Keratinocyte (primary cell): ENCODE data around the gene AOPEP.

ENCODE experiments used
- EZH2 ChIP-seq: IDR thresholded peaks from one replicate; pipeline ENCODE4 v1.6.1; 2012; ENCODE audit warnings: inconsistent platforms, mild to moderate bottlenecking, low read length, moderate library complexity
- TF ChIP-seq, protein P1 (sequence below), 3 experiments: IDR thresholded peaks in 1 of 3; conservative IDR thresholded peaks in 1 of 3; optimal IDR thresholded peaks in 1 of 3; 2 replicates in 2 of 3; 3 replicates in 1 of 3; pipeline versions ENCODE3 to v1.5.1; 2011; ENCODE audit warnings: low read length in 3 of 3, mild to moderate bottlenecking in 3 of 3, moderate library complexity in 2 of 3, control low read depth in 1 of 3, inconsistent platforms in 1 of 3; ENCODE audit not compliant: insufficient read depth in 2 of 3; ENCODE audit errors: extremely low read depth in 1 of 3

DNA sequence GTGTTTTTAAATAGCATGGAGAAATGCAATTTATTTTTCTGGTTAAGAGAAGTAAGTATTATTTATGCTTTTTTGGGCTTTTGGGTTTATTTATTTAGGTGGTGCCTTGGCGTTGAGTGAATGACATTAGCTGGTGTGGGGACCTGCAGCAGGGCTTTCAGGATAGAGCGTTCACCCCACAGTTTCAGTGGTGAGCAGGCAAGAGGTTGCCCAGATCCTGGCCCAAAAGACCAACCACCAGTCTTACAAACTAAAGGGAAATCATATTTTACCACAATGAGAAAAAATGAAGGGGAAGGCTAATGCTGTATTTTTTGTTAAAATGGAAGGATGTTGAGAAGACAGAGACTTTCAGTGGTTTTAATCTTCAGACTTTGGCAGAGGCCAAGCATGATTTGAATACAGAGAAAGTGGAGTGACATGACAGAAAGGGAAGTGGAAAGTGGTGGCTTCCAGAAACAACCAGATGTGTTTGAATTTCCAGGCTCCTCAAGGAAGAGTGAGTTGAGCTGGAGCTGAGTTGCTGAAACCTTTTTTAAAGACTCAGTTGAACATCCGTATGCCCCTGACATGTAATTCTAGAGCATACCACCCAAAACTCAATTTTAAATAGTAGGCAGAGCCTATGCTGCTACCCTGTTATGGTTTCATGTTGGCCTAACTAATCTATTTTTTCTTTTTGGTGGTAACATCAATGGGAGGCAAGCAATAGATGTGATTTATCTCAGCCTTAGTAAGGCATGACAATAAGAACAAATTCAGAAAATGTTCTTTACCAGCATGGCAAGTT, 94.8 kb downstream of the AOPEP start:
- no peak for TF ChIP-seq EZH2
- TF ChIP-seq, protein P1, sequence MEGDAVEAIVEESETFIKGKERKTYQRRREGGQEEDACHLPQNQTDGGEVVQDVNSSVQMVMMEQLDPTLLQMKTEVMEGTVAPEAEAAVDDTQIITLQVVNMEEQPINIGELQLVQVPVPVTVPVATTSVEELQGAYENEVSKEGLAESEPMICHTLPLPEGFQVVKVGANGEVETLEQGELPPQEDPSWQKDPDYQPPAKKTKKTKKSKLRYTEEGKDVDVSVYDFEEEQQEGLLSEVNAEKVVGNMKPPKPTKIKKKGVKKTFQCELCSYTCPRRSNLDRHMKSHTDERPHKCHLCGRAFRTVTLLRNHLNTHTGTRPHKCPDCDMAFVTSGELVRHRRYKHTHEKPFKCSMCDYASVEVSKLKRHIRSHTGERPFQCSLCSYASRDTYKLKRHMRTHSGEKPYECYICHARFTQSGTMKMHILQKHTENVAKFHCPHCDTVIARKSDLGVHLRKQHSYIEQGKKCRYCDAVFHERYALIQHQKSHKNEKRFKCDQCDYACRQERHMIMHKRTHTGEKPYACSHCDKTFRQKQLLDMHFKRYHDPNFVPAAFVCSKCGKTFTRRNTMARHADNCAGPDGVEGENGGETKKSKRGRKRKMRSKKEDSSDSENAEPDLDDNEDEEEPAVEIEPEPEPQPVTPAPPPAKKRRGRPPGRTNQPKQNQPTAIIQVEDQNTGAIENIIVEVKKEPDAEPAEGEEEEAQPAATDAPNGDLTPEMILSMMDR (optimal IDR thresholded peaks at IDR 0.05 in 1 of 3, IDR thresholded peaks at IDR 0.05 in 1 of 3, conservative IDR thresholded peaks at IDR 0.05 in 1 of 3; ENCODE audit: extremely low read depth in 1 of 3, insufficient read depth in 2 of 3, low read length in 3 of 3): no peak
